PC-3 (cell line): ENCODE data around the gene FANCC. TPM values are rescaled to one million over a fixed set of nuclear protein-coding genes. Genes with fewer than 3 reads are reported as not detected.

ENCODE experiments used
- ATAC-seq: fragments of 200-7000 bp; cut with Tn5 transposase; 2 replicates; pipeline ENCODE4 v1.9.1; 2020; ENCODE audit warnings: mild to moderate bottlenecking, moderate library complexity
- BruUV-seq: library from RNA; stranded (reverse); fragments of 400-500 nt; replicated peaks from 2 replicates; lab custom pipeline; 2021; lab: Mats Ljungman, UMichigan
- CTCF ChIA-PET: fragments of 300-600 bp; sonication (Branson Sonifier 250); formaldehyde crosslinking; loops from one replicate; lab custom pipeline; 2022; ENCODE audit warnings: antibody characterized with exemption; lab: Charles Lee
- POLR2A ChIA-PET: fragments of 300-600 bp; sonication (Branson Sonifier 250); formaldehyde crosslinking; loops from one replicate; lab custom pipeline; 2022; ENCODE audit warnings: antibody characterized with exemption; ENCODE audit not compliant: unreplicated experiment; lab: Charles Lee
- DNase-seq: peaks from one replicate; pipeline ENCODE4 v3.0.0-alpha.2; 2015
- H2AFZ ChIP-seq: fragments of 300-600 bp; sonication (generic); 2 replicates; pipeline ENCODE4 v1.6.0; 2016; ENCODE audit warnings: antibody characterized with exemption, low read length
- H3F3A ChIP-seq: fragments of 300-600 bp; sonication (generic); one replicate; pipeline ENCODE4 v1.6.0; 2017; ENCODE audit warnings: antibody characterized with exemption, low read length, control low read depth, mild to moderate bottlenecking; ENCODE audit not compliant: unreplicated experiment
- H3K27ac ChIP-seq: fragments of 300-600 bp; sonication (generic); 2 replicates; pipeline ENCODE4 v1.5.1; 2016; ENCODE audit warnings: mild to moderate bottlenecking, low read length
- H3K27me3 ChIP-seq: fragments of 300-600 bp; sonication (generic); 2 replicates; pipeline ENCODE4 v1.6.1; 2016; ENCODE audit warnings: low read length, mixed read lengths
- H3K36me3 ChIP-seq: fragments of 300-600 bp; sonication (generic); 2 replicates; pipeline ENCODE4 v1.6.1; 2016; ENCODE audit warnings: low read depth, mixed run types, low read length, mixed read lengths
- H3K4me1 ChIP-seq: fragments of 300-600 bp; sonication (generic); 2 replicates; pipeline ENCODE4 v1.5.1; 2016; ENCODE audit warnings: low read length; ENCODE audit not compliant: insufficient read depth
- H3K4me2 ChIP-seq: fragments of 300-600 bp; sonication (generic); 2 replicates; pipeline ENCODE4 v1.6.0; 2016; ENCODE audit warnings: low read length
- H3K4me3 ChIP-seq: fragments of 300-600 bp; sonication (generic); 2 replicates; pipeline ENCODE4 v1.5.1; 2016; ENCODE audit warnings: mild to moderate bottlenecking, low read length, mixed read lengths
- H3K79me2 ChIP-seq: fragments of 300-600 bp; sonication (generic); 2 replicates; pipeline ENCODE4 v1.6.1; 2017; ENCODE audit warnings: low read length, mixed read lengths
- H3K9ac ChIP-seq: fragments of 300-600 bp; sonication (generic); 2 replicates; pipeline ENCODE4 v1.6.0; 2016; ENCODE audit warnings: mild to moderate bottlenecking, low read length
- H3K9me2 ChIP-seq: fragments of 300-600 bp; sonication (generic); replicated peaks from 2 replicates; pipeline ENCODE4 v1.6.1; 2016; ENCODE audit warnings: mixed run types, low read length, mixed read lengths
- H3K9me3 ChIP-seq: fragments of 300-600 bp; sonication (generic); 2 replicates; pipeline ENCODE4 v1.6.1; 2016; ENCODE audit warnings: low read length, mixed read lengths
- H4K20me1 ChIP-seq: fragments of 300-600 bp; sonication (generic); 2 replicates; pipeline ENCODE4 v1.6.1; 2016; ENCODE audit warnings: low read length, mixed read lengths
- EZH2 ChIP-seq: fragments of 300-600 bp; sonication (generic); IDR thresholded peaks from one replicate; pipeline ENCODE4 v1.6.1; 2017; ENCODE audit warnings: antibody characterized with exemption, mild to moderate bottlenecking, low read length; ENCODE audit not compliant: unreplicated experiment
- EZH2phosphoT487 ChIP-seq: fragments of 300-600 bp; sonication (generic); IDR thresholded peaks from 2 replicates; pipeline ENCODE4 v1.6.1; 2018; ENCODE audit warnings: mild to moderate bottlenecking, antibody characterized with exemption, low read length, borderline replicate concordance
- intact Hi-C: fragments of 100-400 bp; cut with micrococcal nuclease; formaldehyde crosslinking; loops from 2 replicates; pipeline ENCODE4 v1.9.0; 2023
- total RNA-seq: library from RNA; depleted of rRNA; stranded (reverse); fragments of >200 nt; gene quantifications from 2 replicates; pipeline ENCODE4 v1.2.3, GENCODE V29; 2014
- TF ChIP-seq, protein P1 (sequence below): fragments of 300-600 bp; sonication (generic); conservative IDR thresholded peaks from 2 replicates; pipeline ENCODE4 v1.5.1; 2017; ENCODE audit warnings: antibody characterized with exemption, low read depth, mild to moderate bottlenecking, low read length

The FANCC gene
- total RNA-seq, 1 experiment from 2014 or later: 6.9 TPM

DNA sequence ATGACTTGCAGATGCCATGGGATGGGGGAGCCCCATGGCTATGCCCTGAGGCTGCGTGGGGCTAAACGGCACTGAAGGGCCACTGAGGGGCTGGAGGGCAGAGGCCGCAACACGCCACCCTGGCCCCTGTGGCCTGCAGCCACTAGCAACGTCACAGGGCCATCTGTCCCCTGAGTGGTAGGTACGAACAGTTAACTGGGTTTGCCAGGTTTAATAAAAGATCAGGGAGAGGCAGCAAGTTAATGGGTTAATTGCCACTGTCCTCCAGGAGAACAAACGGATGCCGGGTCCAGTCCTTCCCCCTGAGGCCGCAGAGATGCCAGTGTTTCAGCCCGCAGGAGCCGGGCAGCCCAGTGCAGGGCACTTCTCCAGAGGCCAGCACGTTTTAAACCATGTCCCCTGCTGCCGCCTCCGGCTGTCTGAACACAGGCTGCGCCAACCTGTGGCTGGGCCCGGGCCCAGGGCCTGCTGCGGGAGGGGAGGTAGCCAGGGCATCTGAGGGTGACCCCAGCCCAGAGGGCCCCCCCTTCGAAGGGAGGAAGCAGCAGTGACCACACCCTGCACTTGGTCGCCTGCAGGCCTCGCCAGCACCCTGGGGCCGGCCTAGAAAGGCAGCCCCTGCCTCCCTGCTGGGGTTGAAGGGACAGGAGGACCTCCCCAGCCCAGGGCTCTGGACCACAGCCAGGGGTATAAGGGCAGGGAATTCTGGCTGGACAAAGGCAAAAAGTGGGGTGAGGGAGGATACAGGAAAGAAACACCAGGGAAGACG, 227.3 kb downstream of the FANCC start:
- POLR2A ChIA-PET: no interaction called here
- no peaks in the 10 kb centered on the region for H3K9me3 ChIP-seq
- CTCF ChIA-PET: no interaction called here
- BruUV-seq: no TSS peak
- peaks cover 30% of the 10 kb centered on the region for H3K4me1 ChIP-seq
- H2AFZ ChIP-seq: no peak overlapping the region
- H3K36me3 ChIP-seq: no peaks in the 10 kb centered on the region
- no peak overlapping the region for H3K27ac ChIP-seq
- no peak overlapping the region for H3K9ac ChIP-seq
- H3K79me2 ChIP-seq: no peaks in the 10 kb centered on the region
- H3K27me3 ChIP-seq: no peaks in the 10 kb centered on the region
- H3F3A ChIP-seq: no peaks in the 10 kb centered on the region
- H3K9me2 ChIP-seq: no peaks in the 10 kb centered on the region
- DNase-seq: no peak
- no peak overlapping the region for H3K4me2 ChIP-seq
- ATAC-seq: no peak
- no peak for TF ChIP-seq EZH2
- no peak for TF ChIP-seq EZH2phosphoT487
- TF ChIP-seq, protein P1, sequence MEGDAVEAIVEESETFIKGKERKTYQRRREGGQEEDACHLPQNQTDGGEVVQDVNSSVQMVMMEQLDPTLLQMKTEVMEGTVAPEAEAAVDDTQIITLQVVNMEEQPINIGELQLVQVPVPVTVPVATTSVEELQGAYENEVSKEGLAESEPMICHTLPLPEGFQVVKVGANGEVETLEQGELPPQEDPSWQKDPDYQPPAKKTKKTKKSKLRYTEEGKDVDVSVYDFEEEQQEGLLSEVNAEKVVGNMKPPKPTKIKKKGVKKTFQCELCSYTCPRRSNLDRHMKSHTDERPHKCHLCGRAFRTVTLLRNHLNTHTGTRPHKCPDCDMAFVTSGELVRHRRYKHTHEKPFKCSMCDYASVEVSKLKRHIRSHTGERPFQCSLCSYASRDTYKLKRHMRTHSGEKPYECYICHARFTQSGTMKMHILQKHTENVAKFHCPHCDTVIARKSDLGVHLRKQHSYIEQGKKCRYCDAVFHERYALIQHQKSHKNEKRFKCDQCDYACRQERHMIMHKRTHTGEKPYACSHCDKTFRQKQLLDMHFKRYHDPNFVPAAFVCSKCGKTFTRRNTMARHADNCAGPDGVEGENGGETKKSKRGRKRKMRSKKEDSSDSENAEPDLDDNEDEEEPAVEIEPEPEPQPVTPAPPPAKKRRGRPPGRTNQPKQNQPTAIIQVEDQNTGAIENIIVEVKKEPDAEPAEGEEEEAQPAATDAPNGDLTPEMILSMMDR: no peak
- no peaks in the 10 kb centered on the region for H4K20me1 ChIP-seq
- H3K4me3 ChIP-seq: no peak overlapping the region
- intact Hi-C loops: no loop called here

DNA sequence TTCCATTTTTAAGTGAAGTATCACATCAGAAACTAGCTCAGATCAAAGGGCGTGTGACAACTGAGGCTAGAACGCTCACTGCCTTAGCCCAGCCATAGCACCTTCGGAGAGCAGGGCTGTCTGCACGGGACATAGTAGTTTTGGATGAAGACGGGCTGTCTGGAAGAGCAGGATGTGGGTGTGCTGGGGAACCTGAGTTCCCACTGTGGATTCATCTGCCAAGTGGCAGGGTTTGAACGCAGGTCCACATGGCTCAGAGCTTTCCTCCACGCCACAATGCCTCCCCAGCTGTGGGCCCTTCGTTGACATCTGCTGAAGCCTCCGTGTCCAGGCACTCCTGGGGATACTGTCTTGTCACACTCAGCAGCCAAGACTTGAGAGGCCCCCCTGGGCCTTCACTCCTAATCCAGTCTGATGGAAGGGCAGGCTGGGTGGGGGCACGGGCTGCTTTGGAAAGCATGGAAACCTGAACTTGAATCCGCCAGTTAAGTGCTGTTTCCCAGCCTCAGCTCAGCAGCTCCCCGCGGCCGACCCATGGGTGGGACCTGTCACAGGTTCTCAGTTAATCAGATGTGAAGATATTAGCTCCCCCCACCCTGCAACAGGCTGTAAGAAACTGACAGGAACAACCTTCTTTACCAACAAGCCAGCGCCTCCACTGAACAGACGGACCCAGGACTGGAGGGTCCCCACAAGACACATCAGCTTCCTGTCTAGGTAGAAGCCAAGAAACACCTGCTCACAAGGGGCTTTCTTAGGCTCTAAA, 228.1 kb downstream of the FANCC start:
- no peak for ATAC-seq
- CTCF ChIA-PET: no interaction called here
- no peak for DNase-seq
- Histone ChIP-seq H3K9me2 (no peaks in the 10 kb centered on the region), H3K79me2 (no peaks in the 10 kb centered on the region), H3K4me3 (no peak overlapping the region), H2AFZ (no peak overlapping the region), H3K4me2 (no peak overlapping the region), H3K36me3 (no peaks in the 10 kb centered on the region), H4K20me1 (no peaks in the 10 kb centered on the region), H3K27ac (no peak overlapping the region), H3K9me3 (no peaks in the 10 kb centered on the region), H3K9ac (no peak overlapping the region), H3K4me1 (peaks cover 30% of the 10 kb centered on the region), H3F3A (no peaks in the 10 kb centered on the region), H3K27me3 (no peaks in the 10 kb centered on the region)
- intact Hi-C loops: no loop called here
- no peak for TF ChIP-seq EZH2phosphoT487
- POLR2A ChIA-PET: interaction anchor here (0.8 kb wide), 1 partner anchor 33 kb away, joined by 3 read pairs; no protein-coding TSS in a partner anchor
- no TSS peak for BruUV-seq

DNA sequence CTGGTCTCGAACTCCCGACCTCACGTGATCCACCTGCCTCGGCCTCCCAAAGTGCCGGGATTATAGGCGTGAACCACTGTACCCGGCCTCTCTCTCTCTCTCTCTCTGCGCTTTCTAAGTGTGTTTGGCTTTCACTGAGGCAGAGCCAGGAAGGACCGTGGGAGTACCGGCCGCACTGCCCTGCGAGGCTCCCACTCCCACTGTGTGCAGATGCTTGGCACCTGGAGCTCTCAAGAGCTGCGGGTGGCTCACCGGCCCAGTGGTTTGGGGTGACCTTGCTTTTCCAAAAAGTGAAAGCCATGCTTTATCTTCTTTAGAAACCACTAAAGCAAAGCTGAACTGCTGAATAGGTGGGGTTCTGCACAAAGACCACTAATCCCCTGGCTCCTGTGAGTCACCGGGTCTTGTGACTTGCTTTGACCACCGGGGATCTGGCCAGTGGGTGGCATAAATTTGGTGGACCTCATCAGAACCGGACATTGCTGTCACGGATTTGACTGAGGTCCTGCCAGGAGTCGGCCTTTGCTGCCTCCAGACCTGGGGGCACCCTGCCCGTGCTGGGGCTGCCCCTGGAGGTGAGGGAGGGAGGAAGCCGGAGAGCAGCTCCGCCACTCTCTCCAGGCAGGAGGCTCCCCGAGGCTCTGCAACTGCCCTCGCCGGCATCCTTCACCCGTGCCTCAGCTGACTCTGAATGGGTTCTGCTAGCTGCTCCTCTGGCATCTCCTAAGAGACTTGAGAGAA, 228.9 kb downstream of the FANCC start:
- H3K36me3 ChIP-seq: no peaks in the 10 kb centered on the region
- ATAC-seq (no peak), DNase-seq (no peak)
- no peaks in the 10 kb centered on the region for H3K9me2 ChIP-seq
- H4K20me1 ChIP-seq: no peaks in the 10 kb centered on the region
- ChIA-PET POLR2A (no interaction called here), CTCF (no interaction called here)
- intact Hi-C loops: no loop called here
- no peak overlapping the region for H3K4me2 ChIP-seq
- no TSS peak for BruUV-seq
- no peak overlapping the region for H3K4me3 ChIP-seq
- H3K27ac ChIP-seq: no peak overlapping the region
- H3K4me1 ChIP-seq: peaks cover 29% of the 10 kb centered on the region
- H3K9me3 ChIP-seq: no peaks in the 10 kb centered on the region
- no peaks in the 10 kb centered on the region for H3F3A ChIP-seq
- TF ChIP-seq, protein P1: no peak
- TF ChIP-seq EZH2 (no peak), EZH2phosphoT487 (no peak)
- H3K27me3 ChIP-seq: no peaks in the 10 kb centered on the region
- no peaks in the 10 kb centered on the region for H3K79me2 ChIP-seq
- no peak overlapping the region for H3K9ac ChIP-seq
- no peak overlapping the region for H2AFZ ChIP-seq
